HG02623 (cell line): ENCODE results near the gene YPEL2.
"Not testable (repeated sequence)": the region's sequence is repeated elsewhere in the genome, so short reads cannot be mapped to it uniquely, and the experiment has no call there.

Experiments used
- ATAC-seq: cut with Tn5 transposase; IDR thresholded peaks from one replicate; pipeline ENCODE4 v1.9.1; 2021; ENCODE audit warnings: moderate library complexity; ENCODE audit not compliant: unreplicated experiment

The YPEL2 gene

DNA sequence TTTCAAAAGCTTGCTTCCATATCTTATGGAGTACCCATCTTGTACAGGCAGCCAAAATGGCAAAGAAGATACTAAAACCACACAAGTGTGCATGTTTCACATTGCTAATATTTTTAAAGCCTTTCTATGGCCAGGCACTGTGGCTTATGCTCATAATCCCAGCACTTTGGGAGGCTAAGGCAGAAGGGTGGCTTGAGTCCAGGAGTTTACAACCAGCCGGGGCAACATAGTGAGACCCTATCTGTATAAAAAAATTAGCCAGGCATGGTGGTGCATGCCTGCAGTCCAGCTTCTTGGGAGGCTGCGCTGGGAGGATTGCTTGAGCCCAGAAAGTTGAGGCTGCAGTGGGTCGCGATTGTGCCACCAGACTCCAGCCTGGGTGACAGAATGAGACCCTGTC lies 71.3 kb downstream of the YPEL2 start:
- no peak for ATAC-seq

DNA sequence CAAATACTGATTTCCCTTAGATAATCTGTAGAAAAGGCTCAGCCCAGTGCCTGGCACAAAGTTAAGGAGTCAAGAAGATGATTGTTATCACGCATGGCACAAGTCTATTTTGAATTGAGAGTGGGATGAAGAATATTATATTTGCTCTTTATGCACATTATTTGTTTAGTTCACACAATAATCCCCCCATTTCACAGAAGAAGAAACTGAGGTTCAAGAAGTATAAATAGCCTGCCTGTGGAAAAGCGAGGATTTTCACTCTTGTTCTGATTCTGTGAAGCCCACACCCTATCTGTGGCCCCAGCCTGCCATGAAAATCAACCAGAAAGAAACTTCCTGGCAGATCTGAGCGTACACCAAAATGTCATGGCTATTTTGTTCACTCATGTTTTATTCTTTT lies 73.0 kb downstream of the YPEL2 start:
- ATAC-seq = no peak

DNA sequence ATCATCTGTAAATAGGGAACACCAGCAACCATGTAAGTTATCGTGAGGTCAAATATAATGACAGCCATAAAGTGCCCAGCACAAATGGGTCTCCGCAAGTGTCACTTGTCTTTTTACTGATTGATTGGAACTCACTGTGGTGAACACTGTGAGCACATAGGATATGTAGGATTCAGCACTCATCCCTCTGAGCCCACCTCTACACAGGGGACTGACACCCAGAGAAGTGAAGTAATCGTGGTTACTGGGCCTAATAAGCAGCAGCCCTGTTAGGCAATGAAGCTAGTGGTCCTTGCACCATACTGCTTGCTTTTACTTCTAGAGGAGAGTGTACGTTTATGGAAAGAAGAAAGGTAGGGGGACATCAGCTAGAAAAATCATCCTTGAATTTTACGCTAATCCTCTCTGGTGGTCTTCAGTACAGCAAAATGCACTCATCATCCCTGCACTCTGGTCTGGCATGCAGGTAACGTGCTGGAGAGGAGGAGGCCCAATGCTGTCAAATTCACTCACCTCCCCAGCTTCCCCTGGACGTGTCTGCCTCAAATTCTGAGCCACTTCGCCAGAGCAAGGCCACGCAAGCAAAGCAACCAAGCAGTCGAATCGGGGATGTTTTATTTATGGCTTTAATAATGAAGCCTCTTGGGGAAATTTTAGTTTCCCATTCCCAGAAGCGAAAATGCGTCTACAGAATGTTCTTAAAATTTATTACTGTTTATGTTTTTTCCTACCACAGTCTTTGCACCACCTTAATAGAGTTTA lies 74.7 kb downstream of the YPEL2 start:
- ATAC-seq = no peak

GRCh38 chr17:59406808-59407381 lies 75.4 kb downstream of the YPEL2 start:
- ATAC-seq = no peak

GRCh38 chr17:59409336-59410048 lies 78.0 kb downstream of the YPEL2 start:
- no peak for ATAC-seq

- ATAC-seq = no peak
These were observed 78.6 kb downstream of the YPEL2 start for GRCh38 chr17:59410049-59410437.

- ATAC-seq = not testable (repeated sequence)
These were observed 81.0 kb downstream of the YPEL2 start for GRCh38 chr17:59412431-59412830.

- no peak for ATAC-seq
These were observed 81.7 kb downstream of the YPEL2 start for GRCh38 chr17:59413014-59413766.

- ATAC-seq = no peak
These were observed 83.9 kb downstream of the YPEL2 start for GRCh38 chr17:59415397-59415796.

- no peak for ATAC-seq
These were observed 84.7 kb downstream of the YPEL2 start for GRCh38 chr17:59416184-59416583.

GRCh38 chr17:59417452-59417851 lies 86.0 kb downstream of the YPEL2 start:
- ATAC-seq = no peak

GRCh38 chr17:59418732-59419166 lies 87.3 kb downstream of the YPEL2 start:
- no peak for ATAC-seq

GRCh38 chr17:59420901-59421300 lies 89.4 kb downstream of the YPEL2 start:
- ATAC-seq = no peak

DNA sequence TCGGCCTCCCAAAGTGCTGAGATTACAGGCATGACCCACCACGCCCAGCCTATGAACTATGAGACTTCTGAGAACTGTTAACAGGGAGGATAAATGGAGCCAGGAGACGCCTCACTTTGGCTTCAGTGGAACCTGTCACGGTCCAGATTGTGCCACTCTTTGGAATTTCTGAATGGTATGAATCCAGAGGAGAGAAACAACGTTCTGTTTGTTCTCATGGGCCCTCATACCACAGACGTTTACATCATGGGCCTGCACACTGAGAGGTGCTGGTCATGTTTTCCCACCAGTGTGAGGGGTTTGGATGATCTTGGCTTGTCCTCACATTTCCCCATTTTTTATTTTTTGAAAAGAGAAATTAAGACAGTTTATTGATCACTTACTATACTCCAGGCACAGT lies 90.3 kb downstream of the YPEL2 start:
- ATAC-seq = no peak

GRCh38 chr17:59423137-59423724 lies 91.8 kb downstream of the YPEL2 start:
- ATAC-seq = no peak

GRCh38 chr17:59423903-59424302 lies 92.4 kb downstream of the YPEL2 start:
- no peak for ATAC-seq

GRCh38 chr17:59424331-59424730 lies 92.9 kb downstream of the YPEL2 start:
- no peak for ATAC-seq

GRCh38 chr17:59425085-59425931 lies 93.9 kb downstream of the YPEL2 start:
- no peak for ATAC-seq

DNA sequence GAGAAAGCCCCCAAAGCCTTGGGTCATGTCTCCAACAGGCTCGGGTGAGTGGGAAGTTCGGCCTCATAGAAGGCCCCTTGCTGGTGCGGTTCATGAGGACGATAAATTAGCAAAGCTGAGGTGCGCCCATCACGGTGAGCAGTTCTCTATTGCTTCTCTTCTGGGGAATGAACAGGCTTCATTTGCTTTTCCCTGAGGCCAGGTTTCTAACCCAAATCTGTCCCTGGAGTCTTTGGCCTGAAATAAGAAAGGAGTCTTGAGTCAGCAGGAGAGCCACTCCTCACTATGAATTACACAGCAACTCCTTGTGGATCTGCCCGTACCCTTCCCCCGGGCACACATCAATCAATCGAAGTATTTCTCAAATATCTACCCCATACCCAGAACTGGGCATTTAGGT lies 94.6 kb downstream of the YPEL2 start:
- ATAC-seq = no peak

DNA sequence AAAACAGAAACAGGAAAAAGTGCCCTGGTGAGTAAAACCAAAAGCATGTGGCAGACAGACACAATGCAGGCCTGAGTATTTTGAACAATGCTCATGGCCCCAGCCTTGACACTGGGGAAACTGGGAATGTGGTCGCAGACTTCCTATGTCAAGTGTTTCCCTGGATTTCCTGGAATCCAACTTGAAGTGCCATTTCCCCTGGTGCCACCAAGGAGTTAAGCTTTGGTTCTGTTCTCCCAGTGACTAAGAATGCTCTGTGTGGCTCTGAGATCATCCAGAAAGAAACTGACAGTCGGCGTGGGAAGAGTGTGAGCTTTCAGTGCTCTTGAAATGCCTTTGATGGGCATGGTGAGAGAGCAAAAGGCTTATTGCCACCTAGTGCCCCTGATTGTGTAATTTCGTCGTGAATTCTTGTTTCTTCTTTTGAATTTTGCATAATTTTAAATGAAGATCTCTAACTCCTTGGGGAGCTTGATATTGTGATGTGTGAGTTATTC lies 96.0 kb downstream of the YPEL2 start:
- ATAC-seq = no peak
